ENCODE data around the gene CYP39A1. TPM values are rescaled to one million over a fixed set of nuclear protein-coding genes. Genes with fewer than 3 reads are reported as not detected.
"Not testable (repeated sequence)": the region's sequence is repeated elsewhere in the genome, so short reads cannot be mapped to it uniquely, and the experiment has no call there.

Gene CYP39A1
- total RNA-seq, 1 experiment from 2014 or later: 4.5 TPM

- DNase-seq (ENCODE audit: low read depth): peak; percentile 61
Measured at GRCh38 chr6:46648869-46649492, 3.6 kb downstream of the CYP39A1 start.

GRCh38 chr6:46648108-46648507 is 4.5 kb downstream of the CYP39A1 start:
- DNase-seq (ENCODE audit: low read depth): not testable (repeated sequence)

GRCh38 chr6:46645265-46645664 is 7.4 kb downstream of the CYP39A1 start:
- DNase-seq (ENCODE audit: low read depth): no peak

- peak; percentile 28 for DNase-seq (ENCODE audit: low read depth)
Measured at GRCh38 chr6:46642928-46643751, 9.5 kb downstream of the CYP39A1 start.

- DNase-seq (ENCODE audit: low read depth): peak; percentile 53
Measured at GRCh38 chr6:46638650-46639049, 14.0 kb downstream of the CYP39A1 start.

DNA sequence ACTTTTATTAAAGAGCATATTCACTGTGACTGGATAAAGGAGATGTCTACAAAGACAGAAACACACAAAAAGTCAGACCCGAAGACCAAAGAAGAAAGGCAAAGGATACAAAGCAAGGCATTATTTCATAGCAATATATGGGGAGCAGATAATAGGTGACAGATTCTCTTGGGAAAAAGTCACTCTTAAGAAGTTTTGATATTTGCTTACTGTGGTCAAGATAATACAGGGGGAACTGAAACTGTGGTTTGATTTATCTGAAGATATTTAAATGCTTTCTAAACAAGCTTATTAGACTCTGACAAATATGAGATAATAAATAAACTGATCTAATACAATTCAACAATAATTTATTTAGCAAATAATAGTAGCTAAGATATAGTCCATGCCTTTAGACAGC is 14.7 kb downstream of the CYP39A1 start:
- DNase-seq (ENCODE audit: low read depth): no peak

- DNase-seq (ENCODE audit: low read depth): peak; percentile 58
Measured at GRCh38 chr6:46637145-46637544, 15.5 kb downstream of the CYP39A1 start.

- no peak for DNase-seq (ENCODE audit: low read depth)
Measured at GRCh38 chr6:46635462-46635861, 17.2 kb downstream of the CYP39A1 start.

- DNase-seq (ENCODE audit: low read depth): no peak
Measured at GRCh38 chr6:46632053-46632452, 20.6 kb downstream of the CYP39A1 start.

DNA sequence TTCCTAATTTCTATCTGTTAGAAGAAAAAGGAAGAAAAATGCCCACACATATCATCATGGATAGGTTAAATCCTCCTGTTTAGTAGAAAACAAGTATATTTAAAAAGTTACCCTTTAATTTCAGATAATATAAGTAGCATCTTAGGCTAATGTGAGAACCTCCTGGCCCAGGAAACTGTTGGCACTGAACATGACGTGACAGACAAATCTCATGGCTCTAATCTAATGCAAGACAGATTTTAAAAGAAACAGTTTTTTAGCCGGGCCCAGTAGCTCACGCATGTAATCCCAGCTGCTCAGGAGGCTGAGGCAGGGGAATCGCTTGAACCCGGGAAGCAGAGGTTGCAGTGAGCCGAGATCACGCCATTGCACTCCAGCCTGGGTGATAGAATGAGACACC is 22.9 kb downstream of the CYP39A1 start:
- DNase-seq (ENCODE audit: low read depth): no peak

DNA sequence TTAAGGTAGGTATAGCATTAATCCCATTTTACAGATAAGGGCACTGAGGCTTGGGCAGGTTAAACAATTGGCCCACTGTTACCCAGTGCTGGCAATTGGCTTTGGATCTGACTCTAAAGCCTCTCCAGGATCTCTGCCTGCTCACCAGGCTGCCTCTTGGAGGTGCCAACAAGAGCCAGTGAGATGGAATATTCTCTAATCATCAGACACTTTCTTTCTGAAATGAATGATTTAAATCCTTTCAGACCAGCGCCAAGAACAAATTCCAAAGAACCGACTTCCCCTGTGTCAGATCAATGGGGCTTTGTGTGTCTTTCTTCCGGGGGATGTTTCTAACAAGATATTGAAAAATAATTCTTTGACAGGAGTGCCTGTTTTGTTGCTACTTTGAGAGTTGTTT is 23.6 kb downstream of the CYP39A1 start:
- DNase-seq (ENCODE audit: low read depth): no peak

DNA sequence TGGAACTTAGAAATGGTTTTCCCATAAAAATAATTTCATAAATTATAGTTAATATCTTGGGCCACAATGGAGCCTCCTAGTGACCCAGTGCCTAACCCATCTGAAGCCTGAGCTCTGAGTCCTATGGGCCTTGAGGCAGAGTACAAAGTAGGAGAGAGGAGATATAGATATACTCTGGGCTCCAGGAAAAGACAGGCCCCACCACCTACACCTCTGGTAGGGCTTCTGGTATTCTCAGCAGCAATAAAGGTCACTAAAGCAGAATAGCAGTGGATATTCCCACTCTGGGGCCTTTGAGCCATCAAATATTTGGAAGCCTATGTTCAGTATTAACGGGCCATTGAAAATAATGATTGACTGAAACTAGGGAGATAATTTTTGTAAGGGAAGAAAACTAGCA is 24.1 kb downstream of the CYP39A1 start:
- DNase-seq (ENCODE audit: low read depth): no peak

GRCh38 chr6:46626976-46627375 is 25.6 kb downstream of the CYP39A1 start:
- no peak for DNase-seq (ENCODE audit: low read depth)

DNA sequence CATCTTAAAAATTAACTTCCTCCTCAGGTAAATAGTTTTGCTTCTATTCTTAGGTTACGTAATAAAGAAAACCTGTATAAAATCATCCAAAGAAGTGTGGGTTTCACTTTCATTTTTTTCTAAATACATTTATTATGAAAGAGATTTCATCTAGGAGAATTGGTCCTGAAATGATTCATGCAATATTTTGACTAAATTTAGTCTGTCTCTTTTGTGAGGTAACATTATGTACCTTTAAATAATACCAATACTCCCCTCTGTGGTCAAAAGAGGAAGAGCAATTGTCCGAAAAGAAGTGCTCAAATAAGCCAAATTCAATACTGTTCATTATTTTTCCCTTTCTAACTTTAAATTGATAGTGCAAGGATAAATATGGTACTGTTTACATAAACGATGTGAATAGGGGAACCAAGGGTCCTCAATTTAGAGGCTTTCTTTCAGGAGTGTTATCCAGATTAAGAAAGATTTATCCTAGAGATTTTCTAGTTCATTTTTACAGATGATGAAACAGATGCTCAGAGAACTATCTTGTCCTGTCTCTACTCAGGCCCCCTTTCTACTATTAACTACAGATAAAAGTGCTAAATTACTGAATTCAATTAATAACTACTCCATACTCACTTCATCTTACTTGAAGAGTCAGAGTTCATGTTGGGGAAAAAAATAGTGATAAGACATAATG is 26.2 kb downstream of the CYP39A1 start:
- DNase-seq (ENCODE audit: low read depth): peak; percentile 51

DNA sequence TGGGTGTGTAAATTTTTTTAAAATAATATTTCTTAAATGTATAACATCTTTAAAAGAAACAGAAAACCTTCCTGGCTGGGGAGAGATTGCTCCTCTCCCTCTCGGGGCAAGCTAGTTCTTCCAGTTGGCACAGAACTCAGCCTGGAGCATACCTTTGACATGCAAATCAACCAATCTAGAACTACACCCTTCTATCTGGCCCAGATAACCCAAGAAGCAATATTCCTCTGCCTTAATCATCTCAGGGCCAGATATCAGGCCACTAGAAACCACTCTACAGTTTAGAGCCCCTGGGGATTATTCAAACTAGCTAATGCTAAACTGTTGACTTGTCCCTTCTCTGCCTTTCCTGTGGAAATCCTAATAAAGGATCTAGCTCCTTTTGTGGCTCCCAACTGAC is 33.9 kb downstream of the CYP39A1 start:
- no peak for DNase-seq (ENCODE audit: low read depth)

DNA sequence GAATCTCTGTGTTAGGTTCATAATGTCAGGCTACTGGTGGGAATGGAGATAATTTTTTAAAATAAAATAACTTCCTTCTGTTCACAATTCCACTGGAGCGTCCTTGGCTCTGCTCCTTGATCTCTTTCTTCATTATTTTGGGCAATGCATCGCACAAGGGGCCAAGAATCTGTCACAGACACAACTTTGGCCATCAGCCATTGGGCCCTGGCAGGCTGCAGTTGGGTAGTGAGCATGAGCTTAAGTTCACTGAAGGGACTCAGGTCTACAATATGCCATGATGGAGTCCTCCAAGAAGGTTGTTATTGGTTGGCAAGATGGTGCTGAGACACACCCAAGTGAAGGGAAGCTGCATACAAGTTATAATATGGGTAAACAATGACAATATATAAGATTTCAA is 40.0 kb downstream of the CYP39A1 start:
- DNase-seq (ENCODE audit: low read depth): no peak

GRCh38 chr6:46610862-46611553 is 41.6 kb downstream of the CYP39A1 start:
- no peak for DNase-seq (ENCODE audit: low read depth)

DNA sequence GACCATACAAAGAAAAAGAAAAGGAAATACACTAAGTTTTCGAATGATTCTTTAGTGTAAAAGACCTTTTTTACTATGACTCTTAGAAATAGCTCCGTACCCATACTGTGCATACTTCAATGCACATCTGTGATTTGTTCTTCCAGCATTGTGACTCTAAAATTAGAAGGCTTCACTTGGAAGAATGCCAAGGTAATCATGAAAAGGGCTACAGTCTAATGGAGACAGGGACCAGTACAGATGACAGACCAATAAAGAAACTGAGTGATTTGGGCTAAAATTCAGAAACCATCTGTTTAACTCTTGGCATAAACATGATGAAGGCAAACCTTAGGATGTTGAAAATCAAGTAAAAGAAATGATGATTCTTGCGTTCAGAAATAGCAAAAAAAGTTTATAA is 46.3 kb downstream of the CYP39A1 start:
- DNase-seq (ENCODE audit: low read depth): no peak

- DNase-seq (ENCODE audit: low read depth): no peak
Measured at GRCh38 chr6:46605091-46605797, 47.4 kb downstream of the CYP39A1 start.

DNA sequence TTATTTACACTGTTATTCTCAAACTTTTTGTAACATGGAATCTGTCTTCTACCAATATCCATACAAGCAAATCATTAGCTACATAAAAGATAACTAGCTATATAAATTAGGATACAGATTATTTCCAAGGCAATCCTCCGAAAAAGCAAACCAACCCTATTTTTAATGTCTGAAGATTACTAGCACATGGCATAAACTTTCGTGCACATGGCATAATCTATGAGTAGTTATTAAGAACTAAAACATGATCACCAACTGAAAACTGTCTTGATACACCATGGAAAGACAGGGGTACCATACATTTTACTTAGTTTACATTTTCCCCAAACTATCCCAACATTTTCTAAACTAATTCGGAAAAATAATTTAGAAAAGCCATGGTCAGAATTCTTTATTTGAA is 54.4 kb downstream of the CYP39A1 start:
- DNase-seq (ENCODE audit: low read depth): no peak

DNA sequence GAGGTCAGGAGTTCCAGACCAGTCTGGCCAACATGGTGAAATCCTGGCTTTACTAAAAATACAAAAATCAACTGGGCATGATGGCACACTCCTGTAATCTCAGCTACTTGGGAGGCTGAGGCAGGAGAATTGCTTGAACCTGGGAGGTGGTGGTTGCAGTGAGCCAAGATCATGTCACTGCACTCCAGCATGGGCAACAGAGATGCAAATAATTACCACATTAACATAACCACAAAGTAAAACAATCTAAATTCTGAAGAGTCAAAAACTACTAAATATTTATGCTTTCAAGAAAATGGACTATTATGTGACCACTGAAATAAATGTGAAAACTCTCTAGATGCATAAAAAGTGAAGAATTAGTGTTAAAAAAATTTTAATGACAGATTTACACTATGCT is 59.9 kb downstream of the CYP39A1 start:
- no peak for DNase-seq (ENCODE audit: low read depth)

- DNase-seq (ENCODE audit: low read depth): no peak
Measured at GRCh38 chr6:46592046-46592445, 60.6 kb downstream of the CYP39A1 start.

All from M059J (cell line).